Mammary epithelial cell (primary cell): Measurements from ENCODE around the gene TTC17.

Experiments
- EZH2 ChIP-seq: IDR thresholded peaks from 2 replicates; pipeline ENCODE4 v1.6.1; 2012; ENCODE audit warnings: low read length, inconsistent platforms, borderline replicate concordance
- TF ChIP-seq, protein P1 (sequence below), 2 donors: IDR thresholded peaks in 1 of 2; conservative IDR thresholded peaks in 1 of 2; 2 replicates each; pipeline ENCODE4 v1.5.1; 2011 to 2012; ENCODE audit warnings: inconsistent platforms in 2 of 2, low read length in 2 of 2, mild to moderate bottlenecking in 2 of 2, control low read depth in 1 of 2, low read depth in 1 of 2; ENCODE audit not compliant: insufficient read depth in 1 of 2; ENCODE audit errors: extremely low read depth in 1 of 2

DNA sequence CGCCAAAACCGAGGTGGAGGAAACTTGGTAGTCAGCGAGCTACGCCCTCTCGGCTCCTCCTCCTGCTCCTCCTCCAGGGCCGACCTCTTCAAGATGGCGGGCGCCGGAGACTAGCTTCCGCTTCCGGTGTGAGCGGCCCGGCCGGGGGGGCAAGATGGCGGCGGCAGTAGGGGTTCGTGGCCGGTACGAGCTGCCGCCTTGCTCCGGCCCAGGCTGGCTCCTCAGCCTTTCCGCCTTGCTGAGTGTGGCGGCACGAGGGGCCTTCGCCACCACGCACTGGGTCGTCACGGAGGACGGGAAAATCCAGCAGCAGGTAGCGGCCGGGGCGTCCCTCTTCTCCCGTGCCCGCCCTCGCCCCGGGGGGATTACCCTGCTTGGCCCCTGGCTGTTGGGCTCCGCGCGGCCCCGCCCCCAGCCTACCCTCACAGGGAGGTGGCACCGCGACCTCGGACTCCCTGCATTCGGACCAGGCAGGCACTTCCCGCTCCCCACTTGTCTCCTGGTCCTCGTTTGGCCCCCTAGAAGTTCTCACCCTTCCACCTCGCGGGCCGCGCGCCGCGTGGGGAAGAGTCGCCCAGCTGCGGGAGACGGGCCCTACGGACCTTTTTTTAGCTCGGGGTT lies at the start of gene TTC17:
- TF ChIP-seq, protein P1, sequence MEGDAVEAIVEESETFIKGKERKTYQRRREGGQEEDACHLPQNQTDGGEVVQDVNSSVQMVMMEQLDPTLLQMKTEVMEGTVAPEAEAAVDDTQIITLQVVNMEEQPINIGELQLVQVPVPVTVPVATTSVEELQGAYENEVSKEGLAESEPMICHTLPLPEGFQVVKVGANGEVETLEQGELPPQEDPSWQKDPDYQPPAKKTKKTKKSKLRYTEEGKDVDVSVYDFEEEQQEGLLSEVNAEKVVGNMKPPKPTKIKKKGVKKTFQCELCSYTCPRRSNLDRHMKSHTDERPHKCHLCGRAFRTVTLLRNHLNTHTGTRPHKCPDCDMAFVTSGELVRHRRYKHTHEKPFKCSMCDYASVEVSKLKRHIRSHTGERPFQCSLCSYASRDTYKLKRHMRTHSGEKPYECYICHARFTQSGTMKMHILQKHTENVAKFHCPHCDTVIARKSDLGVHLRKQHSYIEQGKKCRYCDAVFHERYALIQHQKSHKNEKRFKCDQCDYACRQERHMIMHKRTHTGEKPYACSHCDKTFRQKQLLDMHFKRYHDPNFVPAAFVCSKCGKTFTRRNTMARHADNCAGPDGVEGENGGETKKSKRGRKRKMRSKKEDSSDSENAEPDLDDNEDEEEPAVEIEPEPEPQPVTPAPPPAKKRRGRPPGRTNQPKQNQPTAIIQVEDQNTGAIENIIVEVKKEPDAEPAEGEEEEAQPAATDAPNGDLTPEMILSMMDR (conservative IDR thresholded peaks at IDR 0.05 in 1 of 2, IDR thresholded peaks at IDR 0.05 in 1 of 2; ENCODE audit: extremely low read depth in 1 of 2, insufficient read depth in 1 of 2, low read depth in 1 of 2, low read length in 2 of 2), result no peak
- TF ChIP-seq EZH2, result no peak
